ENCODE measurements around the gene IFNA8.
"Not testable (repeated sequence)": the region's sequence is repeated elsewhere in the genome, so short reads cannot be mapped to it uniquely, and the experiment has no call there.

IFNA8 gene

DNA sequence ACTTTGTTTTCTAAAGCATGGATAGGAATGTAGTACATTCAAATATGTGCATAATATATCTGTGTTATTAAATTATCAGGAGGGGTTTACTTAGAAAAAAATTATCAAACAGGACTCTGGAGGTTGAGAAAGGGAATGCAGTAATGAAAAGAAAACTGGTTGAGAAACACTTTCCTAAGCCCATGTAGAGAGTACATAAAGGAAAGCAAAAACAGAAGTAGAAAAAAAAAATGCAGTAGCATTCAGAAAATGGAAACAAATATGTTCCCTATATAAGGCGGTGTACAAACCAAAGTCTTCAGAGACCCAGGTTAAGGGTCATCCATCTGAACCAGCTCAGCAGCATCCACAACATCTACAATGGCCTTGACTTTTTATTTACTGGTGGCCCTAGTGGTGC, at the start of gene IFNA8:
Gene IFNA8 (plus strand): TSS at position 301 of the 400 bp plus-strand sequence. CDS start 60 bp downstream, at position 361.
- DNase-seq = no peak

DNA sequence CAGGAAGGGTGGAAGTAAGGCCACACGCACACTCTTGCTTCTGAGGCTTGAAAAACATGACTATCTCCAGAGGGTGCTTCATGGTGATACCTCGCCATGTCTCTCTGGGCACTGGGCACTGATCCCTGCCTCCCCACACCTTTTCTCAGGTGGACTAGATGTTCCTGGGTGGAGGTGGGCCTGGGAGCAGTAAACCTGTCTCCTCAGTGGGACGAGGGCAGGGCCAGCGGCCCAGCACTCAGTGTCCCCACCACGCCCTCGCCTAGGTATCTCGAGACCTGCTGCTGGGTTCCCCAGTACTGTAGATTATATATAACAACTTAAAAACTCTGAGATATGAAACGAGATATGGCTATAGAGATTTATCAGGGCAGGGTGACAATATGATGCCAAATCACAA, 46.6 kb upstream of the IFNA8 start:
- DNase-seq = no peak

DNA sequence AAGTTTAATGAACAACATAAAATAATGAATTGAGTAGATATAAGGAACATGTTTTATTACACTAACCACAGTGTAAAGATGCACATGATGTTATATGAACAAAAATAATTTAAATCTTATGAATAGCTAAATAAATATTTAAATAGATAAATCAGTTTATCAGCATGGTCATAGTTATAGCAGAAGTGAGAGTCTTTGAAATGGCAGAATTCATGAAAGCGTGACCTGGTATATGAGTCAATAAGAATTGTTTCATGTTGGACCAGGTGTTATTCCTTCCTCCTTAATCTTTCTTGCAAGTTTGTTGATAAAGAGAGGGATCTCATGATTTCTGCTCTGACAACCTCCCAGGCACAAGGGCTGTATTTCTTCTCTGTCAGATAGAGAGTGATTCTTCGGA, 41.7 kb upstream of the IFNA8 start:
- not testable (repeated sequence) for DNase-seq

DNA sequence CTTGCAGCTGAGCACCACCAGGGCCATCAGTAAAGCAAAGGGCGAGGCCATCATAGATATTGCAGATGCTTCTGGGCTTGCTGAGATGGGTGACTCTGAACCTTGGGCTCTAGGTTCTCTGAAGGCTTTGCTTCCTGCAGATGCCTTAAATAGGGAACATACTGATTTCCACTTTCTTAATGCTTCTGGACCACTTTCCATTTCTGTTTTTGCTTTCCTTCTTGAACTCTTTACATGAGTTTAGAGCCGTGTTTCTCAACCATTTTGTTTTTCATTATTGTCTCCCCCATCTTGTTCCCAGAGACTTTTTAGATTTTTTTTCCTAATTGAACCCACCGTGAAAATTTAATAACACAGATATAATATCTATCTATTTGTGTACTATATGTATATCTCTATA, 41.0 kb upstream of the IFNA8 start, which contains the start of gene IFNA13:
Gene IFNA13 (minus strand): TSS at position 101 of the 400 bp plus-strand sequence. CDS start 47 bp downstream, at position 54.
- no peak for DNase-seq

DNA sequence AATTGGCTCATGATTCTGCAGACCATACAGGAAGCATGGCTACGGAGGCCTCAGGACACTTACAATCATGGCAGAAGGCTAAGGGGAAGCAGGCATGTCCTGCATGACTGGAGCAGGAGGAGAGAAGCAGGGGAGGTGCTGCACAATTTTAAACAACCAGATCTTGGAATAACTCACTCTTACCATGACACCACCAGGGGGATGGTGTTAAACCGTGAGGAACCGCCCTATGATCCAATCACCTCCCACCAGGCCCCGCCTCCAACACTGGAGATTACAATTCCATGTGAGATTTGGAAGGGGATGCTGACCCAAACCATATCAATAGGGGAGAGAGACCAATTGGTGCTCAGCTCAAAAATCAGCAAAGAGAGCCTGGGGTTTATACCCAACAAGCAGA, 37.5 kb upstream of the IFNA8 start:
- DNase-seq = not testable (repeated sequence)

DNA sequence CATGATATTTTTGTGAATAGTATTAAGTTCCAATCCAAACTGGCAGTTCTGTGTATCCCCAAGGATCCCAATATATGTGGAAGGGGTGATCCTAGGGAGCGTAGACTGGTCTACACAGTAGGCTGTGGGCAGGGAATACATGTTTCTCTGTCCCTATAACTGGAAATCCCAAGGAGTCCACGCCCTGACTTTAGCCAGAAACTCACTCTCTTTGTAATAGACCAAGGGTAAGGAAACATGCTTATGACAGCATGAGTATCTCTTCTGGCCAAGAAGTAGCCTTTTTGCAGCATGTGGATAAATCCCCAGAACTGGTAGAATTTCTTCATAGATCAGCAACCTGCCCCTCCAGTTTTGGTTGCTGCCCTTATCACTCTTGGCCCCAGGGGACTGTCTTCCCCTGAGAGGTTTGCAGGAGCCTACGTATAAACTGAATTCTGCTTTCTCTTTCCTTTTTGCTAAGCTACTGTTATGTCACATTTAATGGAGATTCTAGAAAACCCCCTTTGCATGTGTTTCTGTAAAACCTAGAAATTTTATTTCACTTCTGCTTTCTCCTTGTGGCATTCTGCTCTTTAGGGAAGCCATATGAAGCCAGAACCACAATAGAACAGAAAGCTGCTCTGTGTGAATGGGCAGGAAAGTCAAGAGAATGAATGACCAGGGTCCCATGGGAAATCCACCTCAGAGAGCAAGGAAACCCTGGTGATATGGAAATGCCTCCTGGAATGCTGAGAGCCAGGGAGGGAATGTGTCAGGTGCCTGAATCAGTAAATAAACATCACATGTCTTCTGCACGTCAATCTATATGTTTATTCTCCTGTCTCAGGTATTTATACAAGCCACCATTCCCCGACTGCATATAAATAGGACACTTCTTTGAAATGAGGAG, 27.2 kb upstream of the IFNA8 start:
- DNase-seq = no peak

DNA sequence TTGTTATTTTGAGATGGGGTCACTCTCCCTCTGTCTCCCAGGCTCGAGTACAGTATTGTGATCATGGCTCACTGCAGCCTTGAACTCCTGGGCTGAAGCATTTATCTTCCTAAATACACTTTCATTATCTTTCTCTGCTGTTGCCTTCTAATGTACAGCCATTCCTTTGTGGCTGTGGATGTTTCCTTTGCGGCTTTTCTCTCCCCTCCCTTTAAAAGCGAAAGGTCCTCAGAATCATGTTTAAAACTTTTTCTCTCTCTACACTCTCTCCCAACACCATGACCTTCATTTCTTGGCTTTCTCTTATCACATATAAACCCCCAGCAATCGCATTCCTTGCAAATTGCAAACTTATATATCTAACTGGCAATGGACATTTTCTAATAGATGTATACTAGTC, 25.3 kb upstream of the IFNA8 start:
- no peak for DNase-seq

DNA sequence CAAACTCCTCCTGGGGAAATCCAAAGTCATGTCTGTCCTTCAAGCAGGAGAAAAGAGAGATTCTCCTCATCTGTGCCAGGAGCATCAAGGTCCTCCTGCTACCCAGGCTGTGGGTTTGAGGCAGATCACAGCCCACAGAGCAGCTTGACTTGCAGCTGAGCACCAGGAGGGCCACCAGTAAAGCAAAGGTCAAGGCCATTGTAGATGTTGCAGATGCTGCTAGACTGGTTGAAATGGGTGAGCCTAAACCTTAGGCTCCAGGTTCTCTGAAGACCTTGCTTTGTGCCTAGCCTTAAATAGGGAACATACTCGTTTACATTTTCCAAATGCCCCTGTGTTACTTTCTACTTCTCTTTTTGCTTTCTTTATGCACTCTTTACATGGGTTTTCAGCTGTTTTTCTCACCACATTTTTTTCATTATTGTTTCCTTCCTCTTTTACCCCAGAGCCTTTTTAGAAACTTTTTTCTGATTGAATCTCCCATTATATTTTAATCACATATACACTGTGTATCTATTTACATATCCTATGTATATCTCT, 23.7 kb upstream of the IFNA8 start, which contains the start of gene IFNA2:
Gene IFNA2 (minus strand): TSS at position 268 of the 540 bp plus-strand sequence. CDS start 69 bp downstream, at position 199.
- DNase-seq = no peak

DNA sequence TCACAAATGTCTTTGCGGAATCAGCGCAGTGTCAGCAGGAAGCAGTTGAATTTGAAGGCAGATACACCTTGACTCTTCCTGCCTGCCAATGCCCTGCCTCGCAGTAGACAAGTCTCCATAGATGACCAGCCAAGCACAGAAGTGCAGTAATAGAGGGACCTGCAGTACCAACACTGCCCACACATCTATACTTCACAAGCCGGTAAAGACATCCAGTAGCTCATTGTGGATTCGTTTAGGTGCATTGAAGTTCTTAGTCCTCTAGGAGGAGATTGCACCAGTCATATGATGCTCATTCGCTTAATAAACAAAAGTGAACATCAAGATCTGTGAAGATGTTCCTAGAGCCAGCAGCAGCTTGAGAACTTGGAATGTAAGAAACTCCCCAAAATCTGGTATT, 16.6 kb upstream of the IFNA8 start:
- no peak for DNase-seq

DNA sequence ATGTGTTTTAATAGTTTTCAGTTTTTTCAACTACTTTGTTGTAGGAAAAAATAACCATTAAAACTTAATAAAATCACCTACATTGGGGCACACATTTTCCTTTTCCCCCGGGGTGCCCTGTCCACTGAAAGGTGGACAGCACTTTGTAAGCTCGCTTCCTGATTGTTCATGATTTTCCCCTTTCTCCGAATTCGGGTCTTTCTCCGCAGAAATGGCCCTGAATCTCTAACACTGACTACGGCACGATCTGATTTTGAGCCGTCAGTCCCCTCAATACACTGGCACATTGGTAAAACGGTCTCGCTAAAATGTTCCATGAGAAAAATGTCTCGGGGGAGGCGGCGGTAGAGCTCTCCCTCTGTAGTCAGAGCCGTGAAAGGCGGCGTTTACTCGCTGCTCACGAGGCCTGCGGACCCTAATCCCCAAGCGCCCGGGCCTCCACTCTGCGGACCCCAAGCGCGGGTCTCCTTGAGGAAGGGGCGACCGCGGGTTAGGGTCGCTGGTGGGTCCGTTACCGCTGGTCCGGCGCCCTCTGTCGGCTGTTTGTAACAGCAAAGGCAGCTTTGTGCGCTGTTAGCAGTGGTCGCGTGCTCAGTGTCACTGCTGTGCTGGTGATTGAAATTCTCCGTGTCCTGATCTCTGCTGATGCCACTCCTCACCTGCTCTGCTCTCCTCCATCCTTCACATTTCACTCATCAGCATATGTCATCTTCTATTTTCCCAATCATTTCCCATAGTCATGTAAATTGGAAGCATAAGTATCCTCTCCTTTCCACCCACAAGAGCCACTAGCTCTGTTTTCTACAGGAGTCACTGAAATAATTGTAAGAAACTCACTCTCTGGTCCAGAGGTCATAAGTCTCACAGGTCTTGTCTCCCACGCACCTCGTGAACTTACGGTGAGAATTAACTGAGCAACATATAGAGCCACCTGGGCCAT, 12.9 kb upstream of the IFNA8 start:
- DNase-seq = no peak

DNA sequence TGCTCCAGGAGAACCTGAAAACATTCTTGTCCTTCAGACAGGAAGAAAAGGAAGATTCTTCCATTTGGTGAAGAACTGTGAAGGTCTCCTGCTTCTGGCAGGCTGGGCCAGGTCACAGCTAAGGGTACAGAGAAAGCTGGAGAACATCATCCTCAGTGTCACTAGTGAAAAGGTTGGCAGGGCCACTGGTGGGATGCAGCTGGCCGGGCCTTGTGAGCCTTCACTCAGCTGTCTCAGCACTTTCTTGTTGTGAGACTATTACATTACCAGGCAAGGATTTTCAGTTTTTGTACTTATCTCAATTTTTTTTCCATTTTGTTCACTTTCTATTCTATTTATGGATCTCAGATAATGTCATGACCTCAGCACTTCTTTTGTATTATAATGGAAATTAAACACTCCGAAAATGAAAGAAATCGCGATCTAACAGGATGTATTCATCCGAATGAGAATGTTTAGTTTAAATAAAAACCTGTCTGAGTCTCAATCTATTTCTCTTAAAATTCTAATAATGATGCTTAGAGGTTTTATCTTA, 9.9 kb upstream of the IFNA8 start:
- no peak for DNase-seq

DNA sequence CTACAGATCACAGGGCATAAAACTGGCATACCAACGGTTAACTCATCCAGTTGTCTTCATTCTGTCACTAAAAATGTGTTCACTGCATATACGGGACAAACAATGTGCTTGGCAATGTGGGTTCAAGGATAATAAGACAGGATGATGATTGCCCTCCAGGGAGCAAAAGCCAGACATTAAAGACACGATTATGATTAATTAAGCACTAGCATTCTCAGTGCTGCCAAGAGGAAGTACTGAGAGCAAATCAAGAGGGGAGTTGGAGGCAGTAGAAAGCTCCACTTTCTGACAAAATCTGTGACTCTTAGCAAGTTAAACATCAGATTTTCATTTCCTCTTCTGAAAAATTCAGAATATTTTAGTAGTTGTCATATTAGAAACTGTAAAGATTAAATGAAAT, 9.0 kb upstream of the IFNA8 start:
- DNase-seq = no peak

DNA sequence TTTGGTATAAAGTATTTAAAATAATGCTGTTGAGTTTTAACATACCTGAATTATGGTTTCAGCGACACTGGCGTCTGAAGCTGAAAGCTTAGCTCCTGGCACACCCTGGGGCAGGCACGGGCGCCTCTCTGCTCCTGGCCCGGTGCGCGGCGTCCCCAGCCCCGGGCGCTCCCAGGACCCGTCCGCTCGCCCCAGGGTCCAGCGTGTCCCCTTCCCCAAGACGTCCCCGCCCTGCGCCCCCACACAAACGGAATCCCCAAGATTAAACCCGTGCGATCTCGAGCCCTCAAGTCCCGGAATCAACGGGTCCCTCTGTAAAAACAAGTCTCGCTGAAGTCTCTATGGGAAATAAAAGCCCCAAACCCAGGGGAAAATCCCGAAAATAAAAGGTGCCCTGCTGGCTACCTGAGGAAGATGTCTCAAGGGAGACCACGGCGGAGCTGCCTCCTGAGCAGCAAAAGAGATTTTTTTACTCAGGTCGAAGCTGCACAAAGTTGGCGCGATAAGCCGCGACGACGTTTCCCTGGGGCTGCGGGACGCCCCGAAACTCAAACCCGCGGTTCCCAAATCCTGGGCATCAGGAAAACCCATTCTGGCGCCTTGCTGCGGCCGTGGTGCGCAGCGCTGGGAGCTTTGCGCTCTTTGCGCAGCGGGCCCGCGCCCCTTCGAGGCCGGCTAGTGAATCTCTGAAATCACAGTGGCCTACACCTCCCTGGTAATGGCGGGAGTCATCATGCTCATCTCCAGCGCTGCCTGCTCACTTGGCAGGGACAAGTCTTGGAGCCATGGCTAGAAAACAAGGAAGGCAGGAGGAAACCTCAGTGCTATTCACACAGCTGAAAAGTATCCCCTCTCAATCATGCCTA, 6.3 kb upstream of the IFNA8 start:
- DNase-seq = no peak

DNA sequence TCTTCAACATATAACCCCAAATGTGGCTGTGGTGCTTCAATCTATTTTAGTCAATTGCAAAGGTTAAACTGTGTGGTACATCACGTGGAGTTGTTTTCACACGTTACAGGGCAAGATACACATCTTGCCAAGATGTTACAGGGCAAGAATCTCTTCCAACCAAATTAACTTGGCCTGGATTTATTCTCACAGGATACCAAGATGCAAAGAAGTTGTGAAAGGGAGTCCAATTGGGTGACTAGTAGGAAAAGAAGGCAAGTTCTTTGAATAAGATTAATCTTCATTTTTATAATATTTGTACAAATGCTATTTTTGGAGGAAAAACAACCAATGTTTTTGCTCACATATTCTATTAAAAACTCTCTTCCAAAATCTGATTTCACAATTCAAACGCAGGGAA, 4.8 kb upstream of the IFNA8 start:
- DNase-seq = no peak

DNA sequence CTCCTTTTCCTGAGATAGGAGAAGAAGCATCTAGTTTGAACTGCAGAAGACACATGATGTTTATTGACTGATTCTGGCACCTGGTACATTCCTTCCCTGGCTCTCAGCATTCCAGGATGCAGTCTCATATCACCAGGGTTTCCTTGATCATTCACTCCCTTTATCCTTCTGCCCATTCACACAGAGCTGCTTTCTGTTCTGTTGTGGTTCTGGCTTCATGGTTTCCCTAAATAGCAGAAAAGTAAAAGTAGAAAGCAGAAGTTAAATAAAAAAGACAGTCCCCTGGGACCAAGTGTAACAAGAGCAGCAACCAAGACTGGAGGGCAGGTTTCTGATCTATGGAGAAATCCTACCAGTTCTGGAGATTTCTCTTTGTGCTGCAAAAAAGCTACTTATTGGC, 3.2 kb downstream of the IFNA8 start:
- no peak for DNase-seq

DNA sequence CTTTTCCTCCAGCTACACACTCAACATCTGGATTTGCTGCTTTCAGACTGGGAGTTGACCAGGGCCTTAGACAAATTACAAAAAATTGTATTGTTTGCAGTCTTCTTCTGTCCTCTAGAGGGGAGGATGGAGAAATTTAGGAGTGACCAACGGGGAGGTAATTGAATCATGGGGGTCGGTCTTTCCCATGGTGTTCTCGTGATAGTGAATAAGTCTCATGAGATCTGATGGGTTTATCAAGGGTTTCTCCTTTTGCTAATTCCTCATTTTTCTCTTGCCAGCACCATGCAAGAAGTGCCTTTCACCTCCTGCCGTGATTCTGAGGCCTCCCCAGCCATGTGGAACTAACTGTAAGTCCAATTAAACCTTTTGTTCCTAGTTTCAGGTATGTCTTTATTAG, 4.2 kb downstream of the IFNA8 start:
- DNase-seq = no peak

DNA sequence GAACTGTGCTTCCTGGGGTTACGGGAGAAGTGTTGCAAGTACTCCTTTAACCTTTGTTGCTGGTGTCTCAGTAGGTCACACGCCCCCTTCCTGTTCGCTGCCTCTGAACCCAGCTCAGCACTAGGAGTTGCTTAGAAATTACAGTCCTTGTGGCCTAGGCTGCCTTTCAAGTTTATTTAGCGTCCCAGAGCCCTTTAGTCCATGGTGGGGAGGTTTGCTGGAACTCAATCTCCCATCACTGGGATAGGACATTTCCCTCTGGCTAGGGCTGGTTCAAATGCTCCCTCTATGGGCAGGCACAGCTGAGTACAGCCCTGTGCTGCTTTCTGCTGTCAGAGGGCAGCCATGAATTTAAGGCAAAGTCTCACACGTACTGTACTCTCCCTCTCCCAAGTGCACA, 4.7 kb downstream of the IFNA8 start:
- DNase-seq = no peak

DNA sequence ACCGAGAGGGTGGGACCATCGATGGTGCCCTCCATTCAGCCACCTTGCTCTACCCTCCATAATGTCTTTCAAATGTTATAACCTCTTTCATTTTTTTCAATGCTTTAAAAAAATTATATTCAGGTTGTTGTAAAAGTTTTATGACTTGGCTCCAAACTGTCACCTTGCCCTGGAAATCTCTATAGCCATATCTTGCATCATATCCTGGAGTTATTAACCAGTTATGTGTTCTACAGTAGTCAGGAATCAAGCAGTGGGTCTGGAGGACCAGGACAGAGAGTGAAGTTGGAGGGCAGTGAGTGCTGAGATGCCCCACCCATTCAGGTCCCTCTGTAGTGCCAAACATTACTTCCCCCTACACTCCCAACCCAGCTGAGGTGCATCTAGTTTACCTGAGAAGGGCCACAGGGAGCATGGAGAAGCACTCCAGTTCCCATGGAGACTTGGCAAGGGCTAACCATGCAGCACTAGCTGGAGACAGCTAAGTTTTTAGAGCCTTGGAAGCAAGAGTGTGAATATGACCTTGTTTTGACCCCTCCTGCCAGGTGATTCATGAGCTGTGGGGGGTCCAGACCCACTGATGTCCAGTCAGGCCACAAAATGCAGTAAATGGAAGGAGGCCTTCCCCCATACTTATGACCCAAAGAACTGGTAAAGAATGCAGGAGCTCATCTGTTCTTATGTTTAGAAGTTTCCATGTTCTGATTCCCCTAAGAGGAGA, 5.5 kb downstream of the IFNA8 start:
- DNase-seq = no peak

DNA sequence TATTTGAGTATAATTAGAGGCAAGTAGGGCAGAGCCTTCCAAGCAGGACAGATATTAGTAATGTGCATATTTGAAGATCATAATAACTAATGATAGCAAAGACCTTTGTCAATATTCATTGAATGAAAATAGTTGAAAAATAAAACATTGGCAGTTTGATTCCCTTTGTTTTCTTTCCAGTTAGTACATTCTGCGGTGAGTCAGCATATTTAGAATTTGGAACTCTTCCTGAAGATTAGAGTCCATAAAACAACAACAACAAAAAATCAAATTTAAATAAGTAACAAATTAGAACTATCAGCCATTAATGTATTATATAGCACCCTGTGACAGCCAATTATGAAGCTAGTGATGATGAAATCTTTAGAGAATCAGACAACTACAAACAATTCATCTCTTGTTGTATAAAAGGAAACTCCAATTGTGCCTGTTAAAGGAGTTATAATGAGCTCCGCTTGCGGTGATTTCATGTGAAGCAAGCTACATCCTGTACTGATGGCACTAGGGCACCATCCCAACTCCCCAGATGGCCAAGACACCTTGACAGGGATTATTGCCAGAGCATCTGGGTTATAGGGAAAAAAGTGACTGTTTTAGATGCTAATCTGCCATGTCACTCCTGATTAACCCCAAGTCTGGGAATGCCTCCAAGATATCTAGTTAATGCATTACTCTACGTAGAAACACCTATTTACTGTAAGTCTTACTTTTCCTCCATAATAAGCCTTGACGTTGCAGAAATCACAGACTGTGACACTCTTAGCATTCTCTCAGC, 6.8 kb downstream of the IFNA8 start:
- no peak for DNase-seq

DNA sequence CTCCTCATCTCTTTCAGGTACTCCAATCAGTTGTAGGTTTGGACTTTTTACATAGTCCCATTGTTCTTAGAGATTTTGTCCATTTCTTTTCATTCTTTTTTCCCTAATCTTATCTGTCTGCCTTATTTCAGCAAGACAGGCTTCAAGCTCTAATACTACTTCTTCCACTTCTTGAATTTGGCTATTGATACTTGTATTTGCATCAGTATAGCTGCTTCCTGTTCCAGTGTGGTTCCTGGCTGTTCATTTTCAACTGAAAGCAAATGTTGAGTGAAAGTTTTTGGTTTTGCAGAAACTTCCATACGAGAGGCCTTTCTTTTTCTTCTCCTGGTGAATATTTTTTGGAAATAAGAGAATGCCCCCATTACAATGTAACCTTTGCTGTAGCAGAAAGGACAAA, 19.3 kb downstream of the IFNA8 start:
- no peak for DNase-seq

Data from NCI-H2029 treated with DMSO at 0.1 percent for 48 hours (cell line).